ENCODE results near the gene DMD.

Gene DMD

DNA sequence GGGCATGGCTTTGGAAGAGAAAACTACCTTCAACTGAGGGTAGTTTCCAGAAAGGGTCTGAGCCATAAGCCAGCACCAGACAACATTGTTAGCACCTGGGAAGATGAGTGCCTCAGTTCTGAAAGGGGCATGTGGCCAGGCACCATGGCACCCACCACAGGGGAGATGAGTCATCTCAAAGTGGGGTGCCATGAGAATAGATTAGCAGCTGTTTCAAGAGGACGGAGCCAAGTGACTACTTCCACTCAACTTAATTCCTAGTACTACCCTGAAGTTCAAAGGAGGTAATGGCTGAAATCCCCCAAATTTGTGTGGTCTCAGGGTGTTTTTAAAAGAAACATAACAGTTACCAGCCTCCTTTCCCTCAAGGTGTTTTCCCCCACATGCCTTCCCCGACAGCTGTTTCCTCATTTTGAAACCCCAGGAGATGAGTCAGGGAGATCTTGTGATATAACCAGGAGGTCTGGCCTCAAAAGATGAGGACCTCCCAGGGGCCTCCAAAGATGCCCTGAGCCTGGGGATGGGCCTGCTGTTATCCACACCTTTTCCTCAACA, 2111.7 kb downstream of the DMD start:
- no peak for DNase-seq (ENCODE audit: low spot score)

DNA sequence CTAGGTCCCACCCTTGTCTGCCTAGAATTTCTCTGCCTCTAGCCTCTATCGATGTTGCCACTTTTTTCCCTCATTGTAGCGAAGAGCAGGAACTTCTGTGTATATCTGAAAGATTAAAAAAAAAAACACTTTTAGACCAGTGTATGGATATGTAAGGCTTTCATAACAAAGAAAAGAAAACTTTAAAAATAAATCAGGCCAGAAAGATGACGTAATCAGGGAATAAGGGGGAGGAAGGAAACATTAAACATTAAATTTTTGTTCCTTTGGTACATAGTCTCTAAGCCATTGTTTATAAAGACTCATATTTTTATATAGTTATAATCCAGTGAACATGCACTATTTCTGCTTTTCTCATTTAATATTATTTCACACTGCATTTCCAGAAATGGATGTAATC, 2113.3 kb downstream of the DMD start:
- DNase-seq (ENCODE audit: low spot score): no peak

DNA sequence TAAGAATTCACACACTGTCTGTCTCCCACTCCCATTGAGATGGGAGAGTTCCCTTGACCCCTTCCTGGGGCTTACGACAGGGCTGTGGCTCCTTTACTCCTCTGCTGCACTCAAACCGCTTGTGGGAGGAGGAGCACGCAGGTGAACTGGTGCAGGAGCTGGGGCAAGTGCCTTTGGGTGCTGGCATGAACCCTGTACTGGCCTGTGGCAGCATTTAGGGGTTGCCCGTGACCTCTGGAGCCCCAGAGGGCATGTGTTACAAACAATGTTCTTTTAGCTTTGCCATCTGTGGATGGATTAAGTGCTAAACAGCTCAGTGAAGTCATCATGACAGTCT, 2117.7 kb downstream of the DMD start:
- DNase-seq (ENCODE audit: low spot score): no peak

DNA sequence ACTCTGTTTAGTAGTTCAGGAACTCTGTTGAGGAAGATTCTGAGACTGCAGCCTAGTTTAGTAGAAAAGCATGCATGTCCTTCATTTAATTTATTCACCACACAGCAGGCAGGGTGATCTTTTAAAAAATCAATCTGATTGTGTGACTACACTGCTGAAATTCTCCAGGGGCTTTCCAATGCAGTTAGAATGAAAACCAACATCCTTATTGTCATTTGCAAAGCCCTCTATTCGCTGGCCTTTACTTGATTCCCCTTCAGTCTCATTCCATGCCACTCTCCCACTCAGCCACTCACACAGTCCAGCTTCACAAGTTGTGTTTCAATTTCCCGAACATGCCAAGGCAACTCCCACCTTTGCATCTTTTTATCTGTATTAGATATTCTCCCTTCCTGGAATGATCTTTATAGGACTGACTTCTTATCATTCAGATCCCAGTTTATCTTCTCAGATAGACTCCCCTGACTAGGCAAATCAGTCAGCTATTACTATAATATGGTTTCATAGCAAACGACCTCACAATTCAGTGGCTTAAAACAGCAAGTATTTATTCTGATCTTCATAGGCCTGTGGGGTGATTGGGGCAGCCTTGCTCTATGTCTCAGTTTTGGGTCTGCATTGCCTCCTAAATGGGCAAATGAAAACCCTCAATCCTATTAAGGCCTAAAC, 2118.2 kb downstream of the DMD start:
- DNase-seq (ENCODE audit: low spot score): no peak

DNA sequence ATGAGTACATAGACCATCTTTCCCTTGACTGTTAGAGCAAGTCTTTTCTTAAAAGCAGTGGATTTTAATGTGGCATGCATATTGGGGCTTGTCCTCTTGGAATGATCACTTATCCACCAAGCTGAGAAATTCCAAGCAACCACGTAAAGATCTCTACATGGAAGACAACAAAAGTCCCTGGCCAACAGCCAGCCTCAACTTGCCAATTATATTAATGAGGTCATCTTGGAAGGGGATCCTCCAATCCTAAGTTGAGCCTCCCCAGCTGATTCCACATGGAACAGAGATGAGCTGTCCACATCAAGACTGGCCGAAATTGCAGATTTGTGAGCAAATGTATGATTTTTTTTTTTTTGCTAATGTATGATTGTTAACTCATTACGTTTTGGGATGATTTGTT, 2118.9 kb downstream of the DMD start:
- no peak for DNase-seq (ENCODE audit: low spot score)

DNA sequence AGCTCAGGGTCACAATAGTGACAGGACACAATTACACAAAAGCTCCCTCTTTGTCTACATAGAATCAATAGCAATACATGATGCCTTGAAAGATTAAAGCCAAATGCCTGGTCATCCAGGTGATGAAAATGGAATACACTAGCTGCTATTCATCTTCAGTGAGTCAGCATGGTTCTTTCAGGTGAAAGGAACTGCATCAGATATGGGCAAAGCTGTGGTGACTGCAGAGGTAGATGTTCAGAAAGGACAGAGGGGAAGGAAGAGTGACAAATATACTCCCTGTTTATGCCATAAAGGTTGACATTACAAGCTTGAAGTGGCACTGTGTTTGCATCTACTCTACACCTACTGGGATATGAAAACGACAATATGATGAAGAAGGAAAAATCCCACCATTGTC, 2119.5 kb downstream of the DMD start:
- DNase-seq (ENCODE audit: low spot score): no peak

DNA sequence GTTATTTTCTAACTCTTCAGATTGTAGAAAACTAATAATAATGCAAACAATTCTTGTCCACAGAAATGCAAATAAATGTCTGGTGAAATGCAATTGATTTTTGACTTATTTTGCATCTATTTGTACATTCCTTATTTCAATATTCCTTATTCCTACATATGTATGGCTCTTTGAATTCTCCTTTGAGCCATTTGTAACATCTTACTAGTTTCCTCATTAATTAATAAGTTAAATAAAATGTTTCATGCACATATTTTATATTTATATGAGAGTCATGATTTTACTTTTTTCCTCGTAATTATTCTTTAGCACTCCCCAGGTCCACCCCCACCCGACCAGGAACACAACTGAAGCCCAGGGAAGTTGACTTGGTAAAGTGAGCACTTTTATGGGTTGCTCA, 2136.8 kb downstream of the DMD start:
- DNase-seq (ENCODE audit: low spot score): no peak

DNA sequence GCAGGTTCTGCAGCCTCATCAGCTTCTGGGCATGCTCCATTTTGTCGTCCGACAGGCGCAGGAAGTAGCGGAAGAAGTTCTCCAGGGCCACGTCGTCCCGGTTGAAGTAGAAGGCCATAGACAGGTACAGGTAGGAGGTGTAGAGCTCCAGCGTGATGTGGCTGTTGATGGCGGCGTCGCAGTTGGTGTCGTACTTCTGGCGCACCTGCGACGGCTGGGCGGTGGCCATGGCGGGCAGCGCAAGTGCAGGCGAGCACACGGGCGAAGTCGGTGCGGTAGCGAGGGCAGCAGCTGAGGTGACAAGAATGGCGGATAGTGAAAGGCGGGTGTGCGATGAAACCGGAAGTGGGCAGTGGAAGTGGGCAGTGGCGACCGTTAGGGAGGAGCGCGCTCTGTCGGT, 2139.6 kb downstream of the DMD start, which contains the start of gene FTHL17:
FTHL17 (minus strand) TSS at position 317 of the 400 bp plus-strand sequence; CDS start at position 229, 88 bp downstream.
- DNase-seq (ENCODE audit: low spot score): no peak

DNA sequence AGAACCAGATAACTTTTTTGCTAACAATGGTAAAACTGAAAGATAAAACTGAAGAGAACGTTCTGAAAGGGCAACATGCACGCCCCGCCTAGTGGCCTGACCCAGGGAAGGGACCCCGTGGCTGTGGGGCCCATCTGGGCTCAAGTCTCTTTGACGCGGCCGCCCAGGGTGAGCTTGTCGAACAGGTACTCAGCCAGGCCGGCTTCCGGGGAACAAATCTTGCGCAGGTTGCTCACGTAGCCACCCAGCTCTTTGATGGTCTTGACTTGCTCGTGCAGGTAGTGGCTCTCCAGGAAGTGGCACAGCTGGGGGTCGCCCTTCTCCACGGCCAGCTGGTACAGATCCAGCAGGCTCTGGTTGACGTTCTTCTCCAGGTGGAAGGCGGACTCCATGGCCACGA, 2140.1 kb downstream of the DMD start:
- DNase-seq (ENCODE audit: low spot score): no peak

DNA sequence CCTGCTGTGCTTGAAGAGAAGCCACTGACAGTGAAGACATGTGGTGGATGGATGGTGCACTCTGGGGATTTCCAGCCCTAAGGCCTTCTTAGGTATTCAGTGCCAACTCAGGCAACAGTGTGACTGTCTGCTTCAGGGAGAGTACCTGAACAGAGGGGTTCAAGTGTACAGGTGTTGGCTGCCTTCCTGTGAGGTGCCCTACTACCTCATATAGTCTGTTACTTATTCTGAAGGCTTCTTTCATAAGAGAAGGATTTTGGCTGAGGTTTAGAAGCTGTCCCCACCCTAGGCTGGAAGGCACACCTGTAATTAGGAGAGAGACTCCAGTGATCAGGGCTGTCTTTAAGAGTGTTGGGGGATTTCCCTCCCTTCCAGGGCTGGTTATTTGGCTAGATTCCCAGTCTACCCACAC, 2141.3 kb downstream of the DMD start:
- DNase-seq (ENCODE audit: low spot score): no peak

All from HuH-7.5 (cell line).